ENCODE measurements around the gene MCHR2. TPM values are rescaled to one million over a fixed set of nuclear protein-coding genes. Genes with fewer than 3 reads are reported as not detected.

The MCHR2 gene
- total and polyA plus RNA-seq, 8 donors: not detected

GRCh38 chr6:99885051-99885450 is 109.0 kb downstream of the MCHR2 start:
- TF ChIP-seq, protein P1, sequence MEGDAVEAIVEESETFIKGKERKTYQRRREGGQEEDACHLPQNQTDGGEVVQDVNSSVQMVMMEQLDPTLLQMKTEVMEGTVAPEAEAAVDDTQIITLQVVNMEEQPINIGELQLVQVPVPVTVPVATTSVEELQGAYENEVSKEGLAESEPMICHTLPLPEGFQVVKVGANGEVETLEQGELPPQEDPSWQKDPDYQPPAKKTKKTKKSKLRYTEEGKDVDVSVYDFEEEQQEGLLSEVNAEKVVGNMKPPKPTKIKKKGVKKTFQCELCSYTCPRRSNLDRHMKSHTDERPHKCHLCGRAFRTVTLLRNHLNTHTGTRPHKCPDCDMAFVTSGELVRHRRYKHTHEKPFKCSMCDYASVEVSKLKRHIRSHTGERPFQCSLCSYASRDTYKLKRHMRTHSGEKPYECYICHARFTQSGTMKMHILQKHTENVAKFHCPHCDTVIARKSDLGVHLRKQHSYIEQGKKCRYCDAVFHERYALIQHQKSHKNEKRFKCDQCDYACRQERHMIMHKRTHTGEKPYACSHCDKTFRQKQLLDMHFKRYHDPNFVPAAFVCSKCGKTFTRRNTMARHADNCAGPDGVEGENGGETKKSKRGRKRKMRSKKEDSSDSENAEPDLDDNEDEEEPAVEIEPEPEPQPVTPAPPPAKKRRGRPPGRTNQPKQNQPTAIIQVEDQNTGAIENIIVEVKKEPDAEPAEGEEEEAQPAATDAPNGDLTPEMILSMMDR (IDR thresholded peaks at IDR 0.05): no peak
- Histone ChIP-seq H3K27me3 (no peaks in the 10 kb centered on the region), H3K27ac (no peak overlapping the region), H3K4me1 (no peaks in the 10 kb centered on the region), H3K36me3 (no peaks in the 10 kb centered on the region), H3K9me3 (no peaks in the 10 kb centered on the region), H3K4me3 (no peak overlapping the region)
- intact Hi-C loops (cut with DNase I): no loop called here
- ATAC-seq: no peak
- DNase-seq: no peak

DNA sequence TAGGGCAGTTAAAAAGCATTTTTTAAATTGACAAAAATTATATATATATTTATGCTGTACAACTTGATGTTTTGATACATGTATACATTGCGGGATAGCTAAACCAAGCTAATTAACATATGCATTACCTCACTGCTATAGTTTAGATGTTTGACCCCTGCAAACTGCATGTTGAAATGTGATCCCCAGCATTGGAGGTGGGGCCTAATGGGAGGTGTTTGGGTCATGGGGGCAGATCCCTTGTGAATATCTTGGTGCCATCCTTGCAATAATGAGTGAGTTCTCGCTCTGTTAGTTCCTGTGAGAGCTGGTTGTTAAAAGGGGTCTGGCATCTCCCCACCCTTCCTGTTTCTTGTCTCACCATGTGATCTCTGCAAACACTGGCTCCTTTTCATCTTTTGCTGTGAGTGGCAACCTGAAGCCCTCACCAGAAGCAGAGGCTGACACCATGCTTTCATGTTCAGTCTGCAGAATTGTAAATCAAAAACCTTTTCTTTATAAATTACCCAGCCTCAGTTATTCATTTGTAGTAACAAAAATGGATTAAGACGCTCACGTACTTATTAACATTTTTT is 111.8 kb downstream of the MCHR2 start:
- H3K27ac ChIP-seq: no peak overlapping the region
- DNase-seq (no peak), ATAC-seq (no peak)
- H3K4me1 ChIP-seq: no peaks in the 10 kb centered on the region
- no peak overlapping the region for H3K4me3 ChIP-seq
- intact Hi-C loops (cut with DNase I): no loop called here
- no peaks in the 10 kb centered on the region for H3K9me3 ChIP-seq
- H3K27me3 ChIP-seq: no peaks in the 10 kb centered on the region
- TF ChIP-seq, protein P1 (IDR thresholded peaks at IDR 0.05): no peak
- H3K36me3 ChIP-seq: no peaks in the 10 kb centered on the region

- ATAC-seq (no peak), DNase-seq (peak in 1 of 4 donors; percentile 41)
- Histone ChIP-seq H3K4me3 (no peak overlapping the region), H3K27me3 (no peaks in the 10 kb centered on the region), H3K9me3 (no peaks in the 10 kb centered on the region), H3K36me3 (no peaks in the 10 kb centered on the region), H3K4me1 (no peaks in the 10 kb centered on the region), H3K27ac (no peak overlapping the region)
- intact Hi-C loops (cut with DNase I): loop anchor here in 1 of 2 donors (10.0 kb wide), 2 partner anchors 115 to 225 kb away; partner anchors contain the start of gene MCHR2
- TF ChIP-seq, protein P1 (IDR thresholded peaks at IDR 0.05): no peak
Observed at GRCh38 chr6:99879431-99879830, 114.6 kb downstream of the MCHR2 start.

- Histone ChIP-seq H3K4me3 (no peak overlapping the region), H3K36me3 (no peaks in the 10 kb centered on the region), H3K27me3 (peaks cover 0 to 3% of the 10 kb centered on the region in 2 donors), H3K9me3 (no peaks in the 10 kb centered on the region), H3K4me1 (no peaks in the 10 kb centered on the region), H3K27ac (no peak overlapping the region)
- TF ChIP-seq, protein P1 (IDR thresholded peaks at IDR 0.05): no peak
- intact Hi-C loops (cut with DNase I): loop anchor here in 1 of 2 donors (10.0 kb wide), 2 partner anchors 120 to 230 kb away; partner anchors contain the start of gene MCHR2
- ATAC-seq (no peak), DNase-seq (no peak)
Observed at GRCh38 chr6:99875068-99875467, 119.0 kb downstream of the MCHR2 start.

GRCh38 chr6:99873084-99873483 is 120.9 kb downstream of the MCHR2 start:
- no peak for ATAC-seq
- TF ChIP-seq, protein P1 (IDR thresholded peaks at IDR 0.05): no peak
- H3K27ac ChIP-seq: no peak overlapping the region
- no peak for DNase-seq
- no peaks in the 10 kb centered on the region for H3K36me3 ChIP-seq
- peaks cover 0 to 21% of the 10 kb centered on the region in 2 donors for H3K27me3 ChIP-seq
- H3K9me3 ChIP-seq: no peaks in the 10 kb centered on the region
- H3K4me3 ChIP-seq: no peak overlapping the region
- no peaks in the 10 kb centered on the region for H3K4me1 ChIP-seq
- intact Hi-C loops (cut with DNase I): loop anchor here in 1 of 2 donors (10.0 kb wide), 2 partner anchors 122 to 232 kb away; partner anchors contain the start of gene MCHR2
